ENCODE data around the gene GADD45G. TPM values are rescaled to one million over a fixed set of nuclear protein-coding genes. Genes with fewer than 3 reads are reported as not detected.

GADD45G gene
- total RNA-seq, 1 donor from 2014 or later: under 0.01 TPM

- Histone ChIP-seq H3K36me3 (ENCODE audit: control insufficient read depth, insufficient read depth, low read length) (no peaks in the 10 kb centered on the region), H3K4me3 (ENCODE audit: low read depth, low read length) (no peak overlapping the region), H3K27me3 (ENCODE audit: control insufficient read depth, insufficient read depth, low read length) (no peaks in the 10 kb centered on the region)
- TF ChIP-seq CTCF (IDR thresholded peaks at IDR 0.05; ENCODE audit: insufficient read depth, low read length, severe bottlenecking): no peak
- DNase-seq (ENCODE audit: low read depth) (no peak), FAIRE-seq (no peak)
Observed at GRCh38 chr9:89638359-89638758, 33.5 kb downstream of the GADD45G start.

DNA sequence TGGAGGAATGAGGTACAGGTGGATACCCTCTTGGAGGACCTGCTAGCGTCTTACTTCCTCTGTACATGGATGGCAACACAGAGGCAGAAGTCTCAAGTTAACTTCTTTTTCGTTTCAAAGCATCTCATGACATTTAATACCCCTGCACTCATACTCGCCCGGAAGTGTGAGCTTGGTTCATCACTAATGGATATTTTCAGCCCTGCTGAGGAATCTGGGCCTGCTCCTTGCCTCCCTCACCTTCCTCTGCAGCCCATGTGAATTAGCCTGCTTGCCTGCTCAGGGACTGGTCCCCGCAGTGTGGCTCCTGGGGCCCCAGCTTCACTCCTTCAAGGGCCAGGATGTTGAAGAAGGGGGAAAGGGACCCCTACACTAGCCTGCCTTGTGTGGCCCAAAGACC is 34.1 kb downstream of the GADD45G start:
- H3K36me3 ChIP-seq (ENCODE audit: control insufficient read depth, insufficient read depth, low read length): no peaks in the 10 kb centered on the region
- FAIRE-seq (no peak), DNase-seq (ENCODE audit: low read depth) (no peak)
- no peak overlapping the region for H3K4me3 ChIP-seq (ENCODE audit: low read depth, low read length)
- H3K27me3 ChIP-seq (ENCODE audit: control insufficient read depth, insufficient read depth, low read length): no peaks in the 10 kb centered on the region
- TF ChIP-seq CTCF (IDR thresholded peaks at IDR 0.05; ENCODE audit: insufficient read depth, low read length, severe bottlenecking): no peak

- no peak overlapping the region for H3K4me3 ChIP-seq (ENCODE audit: low read depth, low read length)
- no peaks in the 10 kb centered on the region for H3K36me3 ChIP-seq (ENCODE audit: control insufficient read depth, insufficient read depth, low read length)
- H3K27me3 ChIP-seq (ENCODE audit: control insufficient read depth, insufficient read depth, low read length): no peaks in the 10 kb centered on the region
- DNase-seq (ENCODE audit: low read depth): no peak
- no peak for FAIRE-seq
- TF ChIP-seq CTCF (IDR thresholded peaks at IDR 0.05; ENCODE audit: insufficient read depth, low read length, severe bottlenecking): no peak
Observed at GRCh38 chr9:89639367-89639795, 34.6 kb downstream of the GADD45G start.

GRCh38 chr9:89639961-89640360 is 35.1 kb downstream of the GADD45G start:
- H3K27me3 ChIP-seq (ENCODE audit: control insufficient read depth, insufficient read depth, low read length): no peaks in the 10 kb centered on the region
- FAIRE-seq (peak; percentile 40), DNase-seq (ENCODE audit: low read depth) (no peak)
- no peaks in the 10 kb centered on the region for H3K36me3 ChIP-seq (ENCODE audit: control insufficient read depth, insufficient read depth, low read length)
- TF ChIP-seq CTCF (IDR thresholded peaks at IDR 0.05; ENCODE audit: insufficient read depth, low read length, severe bottlenecking): no peak
- H3K4me3 ChIP-seq (ENCODE audit: low read depth, low read length): no peak overlapping the region

DNA sequence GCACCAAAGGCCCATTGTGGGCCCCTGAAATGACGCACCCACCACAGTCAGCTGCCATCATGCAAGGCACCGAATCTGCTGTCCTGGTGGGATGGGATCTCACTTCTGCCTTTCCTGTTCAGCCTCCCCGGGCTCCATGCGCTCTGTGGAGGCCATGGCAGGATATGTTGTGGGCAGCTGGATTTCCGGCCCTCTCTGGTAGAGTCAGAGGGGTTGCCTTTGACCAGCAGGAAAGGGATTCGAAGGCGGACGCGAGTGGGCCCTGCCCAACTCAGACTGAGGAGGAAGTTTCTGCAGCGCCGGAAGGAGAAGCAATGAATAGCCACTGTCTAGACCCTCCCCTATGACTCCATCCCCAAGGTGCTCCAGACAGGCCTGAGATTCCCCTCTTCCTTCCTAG is 35.5 kb downstream of the GADD45G start:
- TF ChIP-seq CTCF (IDR thresholded peaks at IDR 0.05; ENCODE audit: insufficient read depth, low read length, severe bottlenecking): no peak
- Histone ChIP-seq H3K36me3 (ENCODE audit: control insufficient read depth, insufficient read depth, low read length) (no peaks in the 10 kb centered on the region), H3K27me3 (ENCODE audit: control insufficient read depth, insufficient read depth, low read length) (no peaks in the 10 kb centered on the region), H3K4me3 (ENCODE audit: low read depth, low read length) (no peak overlapping the region)
- FAIRE-seq (no peak), DNase-seq (ENCODE audit: low read depth) (no peak)

DNA sequence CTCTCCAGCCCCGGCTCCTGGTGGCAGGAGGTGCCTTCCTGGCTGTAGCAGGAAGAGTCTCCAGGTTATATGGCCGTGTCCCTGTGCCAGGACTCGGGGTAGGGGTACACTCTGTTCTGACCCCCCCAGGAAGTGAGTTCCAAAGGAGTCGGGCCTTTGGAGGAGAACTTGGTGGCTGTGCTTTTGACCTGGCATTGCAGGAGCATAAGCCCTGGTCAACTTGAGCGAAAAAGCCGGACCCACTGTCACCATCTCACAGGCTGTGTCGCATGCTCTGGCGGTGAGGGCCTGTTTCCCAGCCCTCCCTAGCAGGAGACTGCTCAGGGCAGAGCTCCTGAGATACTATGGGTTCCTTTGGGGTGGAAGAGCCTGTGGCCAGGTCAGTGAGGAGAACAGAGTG is 36.0 kb downstream of the GADD45G start:
- Histone ChIP-seq H3K4me3 (ENCODE audit: low read depth, low read length) (no peak overlapping the region), H3K27me3 (ENCODE audit: control insufficient read depth, insufficient read depth, low read length) (no peaks in the 10 kb centered on the region), H3K36me3 (ENCODE audit: control insufficient read depth, insufficient read depth, low read length) (no peaks in the 10 kb centered on the region)
- no peak for DNase-seq (ENCODE audit: low read depth)
- FAIRE-seq: no peak
- no peak for TF ChIP-seq CTCF (IDR thresholded peaks at IDR 0.05; ENCODE audit: insufficient read depth, low read length, severe bottlenecking)

Measured in bronchial epithelial cell (primary cell).